SK-N-SH (cell line): ENCODE results near the gene KLHL42.

ENCODE experiments used
- CTCF ChIP-seq: fragments of 200-600 bp; sonication (generic); IDR thresholded peaks from 2 replicates; pipeline ENCODE4 v1.6.1; 2017; ENCODE audit warnings: antibody characterized with exemption, mild to moderate bottlenecking, moderate library complexity
- ELF1 ChIP-seq: IDR thresholded peaks from 2 replicates; pipeline ENCODE4 v1.4.0; 2012
- EP300 ChIP-seq, 2 experiments: IDR thresholded peaks; 2 replicates each; pipeline versions ENCODE4 v1.4.0 to v1.6.1; 2012; ENCODE audit warnings: borderline replicate concordance in 1 of 2, low read depth in 1 of 2, low read length in 1 of 2
- GABPA ChIP-seq: IDR thresholded peaks from 2 replicates; pipeline ENCODE4 v1.4.0; 2012; ENCODE audit warnings: low read depth, mild to moderate bottlenecking
- MXI1 ChIP-seq: IDR thresholded peaks from 2 replicates; pipeline ENCODE4 v1.6.1; 2012; ENCODE audit warnings: mild to moderate bottlenecking, low read depth, low read length, improper control_type of control experiment
- NRF1 ChIP-seq: IDR thresholded peaks from 2 replicates; pipeline ENCODE4 v1.6.1; 2012; ENCODE audit warnings: low read depth, mild to moderate bottlenecking, low read length
- RAD21 ChIP-seq: IDR thresholded peaks from 2 replicates; pipeline ENCODE4 v1.6.1; 2012; ENCODE audit warnings: mild to moderate bottlenecking, low read length
- RCOR1 ChIP-seq: fragments of 150-350 bp; IDR thresholded peaks from 2 replicates; pipeline ENCODE4 v1.6.1; 2017; ENCODE audit warnings: antibody characterized with exemption, low read length
- SMC3 ChIP-seq: IDR thresholded peaks from 2 replicates; pipeline ENCODE4 v1.6.1; 2012; ENCODE audit warnings: low read depth, low read length, improper control_type of control experiment
- TAF1 ChIP-seq: IDR thresholded peaks from 2 replicates; pipeline ENCODE4 v1.6.1; 2012; ENCODE audit warnings: low read depth, mild to moderate bottlenecking, low read length, moderate library complexity, borderline replicate concordance
- USF2 ChIP-seq: fragments of 150-350 bp; IDR thresholded peaks from 2 replicates; pipeline ENCODE4 v1.6.1; 2017; ENCODE audit warnings: antibody characterized with exemption, low read length, low read depth, borderline replicate concordance
- YY1 ChIP-seq: IDR thresholded peaks from 2 replicates; pipeline ENCODE4 v1.4.0; 2012; ENCODE audit warnings: low read depth, mild to moderate bottlenecking
- TF ChIP-seq, protein P1 (sequence below): IDR thresholded peaks from 2 replicates; pipeline ENCODE4 v1.4.0; 2012; ENCODE audit warnings: low read depth

DNA sequence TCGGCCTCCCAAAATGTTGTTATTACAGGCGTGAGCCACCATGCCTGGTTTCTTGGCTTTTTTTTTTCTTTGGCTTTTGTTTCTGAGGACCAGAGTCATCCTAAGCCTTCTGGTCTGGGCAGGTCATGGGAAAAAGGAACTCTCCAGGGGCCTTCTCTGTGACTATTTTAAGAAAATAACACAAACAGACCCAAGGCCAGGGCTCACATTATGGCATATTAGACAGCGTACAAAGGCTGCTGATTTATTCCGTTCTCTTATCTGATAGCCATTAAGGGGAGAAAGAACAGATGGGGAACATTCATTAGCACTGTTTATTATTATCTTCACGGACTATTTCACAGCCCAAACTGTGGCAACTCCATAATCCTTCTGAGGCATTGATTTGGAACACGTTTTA is 28.8 kb downstream of the KLHL42 start:
- no peak for TF ChIP-seq EP300 (IDR thresholded peaks at IDR 0.05; ENCODE audit: borderline replicate concordance in 1 of 2, low read depth in 1 of 2, low read length in 1 of 2)
- no peak for TF ChIP-seq RAD21
- no peak for TF ChIP-seq CTCF
- TF ChIP-seq YY1 = no peak
- TF ChIP-seq GABPA = no peak
- no peak for TF ChIP-seq MXI1
- TF ChIP-seq SMC3 = no peak
- TF ChIP-seq USF2 = no peak
- no peak for TF ChIP-seq TAF1
- TF ChIP-seq RCOR1 = no peak
- no peak for TF ChIP-seq ELF1
- TF ChIP-seq, protein P1, sequence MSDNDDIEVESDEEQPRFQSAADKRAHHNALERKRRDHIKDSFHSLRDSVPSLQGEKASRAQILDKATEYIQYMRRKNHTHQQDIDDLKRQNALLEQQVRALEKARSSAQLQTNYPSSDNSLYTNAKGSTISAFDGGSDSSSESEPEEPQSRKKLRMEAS = no peak
- no peak for TF ChIP-seq NRF1
